Measurements from ENCODE around the gene MAML3.

The MAML3 gene

GRCh38 chr4:140106289-140106844, 47.6 kb downstream of the MAML3 start:
- peaks cover 13 to 65% (median 43%) of the 10 kb centered on the region in 4 experiments for H3K4me1 ChIP-seq (ENCODE audit: control extremely low read depth in 1 of 4, control insufficient read depth in 4 of 4, insufficient read depth in 4 of 4, low read length in 3 of 4)
- no peaks in the 10 kb centered on the region for H3K36me3 ChIP-seq (ENCODE audit: control insufficient read depth in 4 of 4, insufficient read depth in 4 of 4, low read length in 3 of 4)
- WGBS (ENCODE audit: insufficient coverage), result no CpG with 5 or more reads among the region's 1 CpG
- H3K27me3 ChIP-seq (replicated peaks in 2 of 5; ENCODE audit: control insufficient read depth in 4 of 5, insufficient read depth in 5 of 5, low read length in 4 of 5), result no peaks in the 10 kb centered on the region
- POLR2A ChIA-PET, result no interaction called here
- H3K4me3 ChIP-seq (ENCODE audit: control insufficient read depth in 1 of 7, extremely low read depth in 1 of 7, insufficient read depth in 4 of 7, low read depth in 2 of 7, low read length in 6 of 7), result no peak overlapping the region
- CTCF ChIA-PET, result interaction anchor here (1.5 kb wide), 2 partner anchors 12 to 221 kb away, joined by 3 to 4 read pairs; no protein-coding TSS in a partner anchor
- H3K9me3 ChIP-seq (ENCODE audit: control extremely low read depth in 1 of 5, control insufficient read depth in 4 of 5, insufficient read depth in 2 of 5, low read depth in 1 of 5, low read length in 4 of 5), result no peaks in the 10 kb centered on the region
- no peak overlapping the region for H3K27ac ChIP-seq (ENCODE audit: insufficient read depth in 1 of 2, low read depth in 1 of 2, low read length in 2 of 2, poor library complexity in 1 of 2, severe bottlenecking in 2 of 2)
- no peak for DNase-seq

DNA sequence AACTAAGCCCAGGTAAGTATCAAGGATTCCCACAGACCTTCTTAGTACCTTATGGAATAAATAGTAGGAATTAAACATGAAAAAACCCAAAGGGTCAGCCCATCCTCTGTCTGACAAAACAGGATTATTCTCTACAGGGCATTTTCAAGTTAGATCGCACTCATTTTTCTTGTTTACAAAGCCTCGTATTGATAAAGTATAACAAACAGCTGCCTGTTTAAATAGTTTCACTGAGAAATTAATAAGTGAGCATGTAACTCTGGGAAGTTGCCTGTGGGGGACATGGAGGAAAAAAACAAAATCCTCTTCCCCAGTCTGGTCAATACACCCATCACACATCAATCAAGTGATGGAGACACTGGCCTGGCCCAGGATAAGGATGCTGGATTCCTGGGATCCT, 48.5 kb downstream of the MAML3 start:
- CTCF ChIA-PET, result interaction anchor here (0.7 to 1.5 kb wide), 3 partner anchors 11 to 222 kb away, joined by 3 to 4 read pairs (median 4); no protein-coding TSS in a partner anchor

GRCh38 chr4:140103676-140104075, 50.3 kb downstream of the MAML3 start:
- no peak overlapping the region for H3K4me3 ChIP-seq (ENCODE audit: control insufficient read depth in 1 of 7, extremely low read depth in 1 of 7, insufficient read depth in 4 of 7, low read depth in 2 of 7, low read length in 6 of 7)
- 0% methylated on average over 2 of the region's 3 CpGs for WGBS (ENCODE audit: insufficient coverage)
- H3K27me3 ChIP-seq (replicated peaks in 2 of 5; ENCODE audit: control insufficient read depth in 4 of 5, insufficient read depth in 5 of 5, low read length in 4 of 5), result no peaks in the 10 kb centered on the region
- ChIA-PET CTCF (interaction anchor here (0.7 to 1.7 kb wide), 10 partner anchors 10 to 127 kb away, joined by 3 to 7 read pairs (median 4); partner anchors contain the start of gene MAML3), POLR2A (interaction anchor here (1.0 to 2.4 kb wide), 5 partner anchors 13 to 51 kb away, joined by 3 to 15 read pairs (median 4); no protein-coding TSS in a partner anchor)
- no peaks in the 10 kb centered on the region for H3K9me3 ChIP-seq (ENCODE audit: control extremely low read depth in 1 of 5, control insufficient read depth in 4 of 5, insufficient read depth in 2 of 5, low read depth in 1 of 5, low read length in 4 of 5)
- peak overlapping the region; percentile 47 to 76 for H3K27ac ChIP-seq (ENCODE audit: insufficient read depth in 1 of 2, low read depth in 1 of 2, low read length in 2 of 2, poor library complexity in 1 of 2, severe bottlenecking in 2 of 2)
- DNase-seq, result peak; percentile 88 to 98 (median 97)
- peaks cover 32 to 67% (median 53%) of the 10 kb centered on the region in 4 experiments for H3K4me1 ChIP-seq (ENCODE audit: control extremely low read depth in 1 of 4, control insufficient read depth in 4 of 4, insufficient read depth in 4 of 4, low read length in 3 of 4)
- H3K36me3 ChIP-seq (ENCODE audit: control insufficient read depth in 4 of 4, insufficient read depth in 4 of 4, low read length in 3 of 4), result no peaks in the 10 kb centered on the region

More for the DNA sequence above, 48.5 kb downstream of the MAML3 start:
- Histone ChIP-seq H3K36me3 (ENCODE audit: control insufficient read depth in 4 of 4, insufficient read depth in 4 of 4, low read length in 3 of 4) (no peaks in the 10 kb centered on the region), H3K27me3 (replicated peaks in 2 of 5; ENCODE audit: control insufficient read depth in 4 of 5, insufficient read depth in 5 of 5, low read length in 4 of 5) (no peaks in the 10 kb centered on the region), H3K27ac (ENCODE audit: insufficient read depth in 1 of 2, low read depth in 1 of 2, low read length in 2 of 2, poor library complexity in 1 of 2, severe bottlenecking in 2 of 2) (no peak overlapping the region), H3K4me3 (ENCODE audit: control insufficient read depth in 1 of 7, extremely low read depth in 1 of 7, insufficient read depth in 4 of 7, low read depth in 2 of 7, low read length in 6 of 7) (no peak overlapping the region), H3K4me1 (ENCODE audit: control extremely low read depth in 1 of 4, control insufficient read depth in 4 of 4, insufficient read depth in 4 of 4, low read length in 3 of 4) (peaks cover 23 to 67% (median 45%) of the 10 kb centered on the region in 4 experiments), H3K9me3 (ENCODE audit: control extremely low read depth in 1 of 5, control insufficient read depth in 4 of 5, insufficient read depth in 2 of 5, low read depth in 1 of 5, low read length in 4 of 5) (no peaks in the 10 kb centered on the region)
- POLR2A ChIA-PET, result interaction anchor here (0.6 kb wide), 1 partner anchor 8 kb away, joined by 3 read pairs; no protein-coding TSS in a partner anchor
- no peak for DNase-seq
- no CpG with 5 or more reads among the region's 2 CpGs for WGBS (ENCODE audit: insufficient coverage)

- peak in 1 of 3 donors; percentile 52 for DNase-seq
- Histone ChIP-seq H3K27ac (ENCODE audit: insufficient read depth in 1 of 2, low read depth in 1 of 2, low read length in 2 of 2, poor library complexity in 1 of 2, severe bottlenecking in 2 of 2) (peak overlapping the region in 1 of 2 experiments; percentile 31), H3K4me1 (ENCODE audit: control extremely low read depth in 1 of 4, control insufficient read depth in 4 of 4, insufficient read depth in 4 of 4, low read length in 3 of 4) (peaks cover 44 to 68% (median 61%) of the 10 kb centered on the region in 4 experiments), H3K27me3 (replicated peaks in 2 of 5; ENCODE audit: control insufficient read depth in 4 of 5, insufficient read depth in 5 of 5, low read length in 4 of 5) (no peaks in the 10 kb centered on the region), H3K36me3 (ENCODE audit: control insufficient read depth in 4 of 4, insufficient read depth in 4 of 4, low read length in 3 of 4) (no peaks in the 10 kb centered on the region), H3K4me3 (ENCODE audit: control insufficient read depth in 1 of 7, extremely low read depth in 1 of 7, insufficient read depth in 4 of 7, low read depth in 2 of 7, low read length in 6 of 7) (no peak overlapping the region), H3K9me3 (ENCODE audit: control extremely low read depth in 1 of 5, control insufficient read depth in 4 of 5, insufficient read depth in 2 of 5, low read depth in 1 of 5, low read length in 4 of 5) (no peaks in the 10 kb centered on the region)
- CTCF ChIA-PET, result interaction anchor here (0.6 to 1.5 kb wide), 4 partner anchors 8 to 149 kb away, joined by 3 to 4 read pairs (median 3); no protein-coding TSS in a partner anchor
- WGBS (ENCODE audit: insufficient coverage), result 79% methylated on average over 3 of the region's 3 CpGs
- POLR2A ChIA-PET, result interaction anchor here (1.0 to 2.4 kb wide), 2 partner anchors 47 to 49 kb away, joined by 4 to 15 read pairs; no protein-coding TSS in a partner anchor
Observed at GRCh38 chr4:140102421-140102820, 51.6 kb downstream of the MAML3 start.

DNA sequence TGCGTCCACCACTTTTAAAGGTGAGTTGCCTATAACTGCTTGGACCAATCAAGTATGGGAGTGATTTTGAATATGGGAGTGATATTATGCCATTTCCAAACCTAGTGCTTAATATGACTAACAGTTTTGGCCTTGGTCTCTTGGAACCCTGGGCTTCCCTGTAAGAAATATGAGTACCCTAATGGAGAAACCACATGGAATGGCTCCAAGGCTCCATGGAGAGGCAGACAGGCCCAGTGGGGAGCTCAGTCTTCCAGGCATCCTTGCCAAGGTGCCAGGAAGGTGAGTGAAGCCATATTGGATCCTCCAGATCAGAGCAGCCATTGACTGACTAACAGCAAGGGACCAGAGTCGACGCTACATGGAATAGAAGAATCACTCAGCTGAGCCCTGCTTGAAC, 53.2 kb downstream of the MAML3 start:
- no peak for DNase-seq
- Histone ChIP-seq H3K36me3 (ENCODE audit: control insufficient read depth in 4 of 4, insufficient read depth in 4 of 4, low read length in 3 of 4) (no peaks in the 10 kb centered on the region), H3K4me1 (ENCODE audit: control extremely low read depth in 1 of 4, control insufficient read depth in 4 of 4, insufficient read depth in 4 of 4, low read length in 3 of 4) (peaks cover 57 to 85% (median 77%) of the 10 kb centered on the region in 4 experiments), H3K27ac (ENCODE audit: insufficient read depth in 1 of 2, low read depth in 1 of 2, low read length in 2 of 2, poor library complexity in 1 of 2, severe bottlenecking in 2 of 2) (peak overlapping the region; percentile 13 to 80), H3K9me3 (ENCODE audit: control extremely low read depth in 1 of 5, control insufficient read depth in 4 of 5, insufficient read depth in 2 of 5, low read depth in 1 of 5, low read length in 4 of 5) (no peaks in the 10 kb centered on the region), H3K4me3 (ENCODE audit: control insufficient read depth in 1 of 7, extremely low read depth in 1 of 7, insufficient read depth in 4 of 7, low read depth in 2 of 7, low read length in 6 of 7) (peak overlapping the region in 1 of 7 experiments; percentile 46), H3K27me3 (replicated peaks in 2 of 5; ENCODE audit: control insufficient read depth in 4 of 5, insufficient read depth in 5 of 5, low read length in 4 of 5) (no peaks in the 10 kb centered on the region)
- ChIA-PET CTCF (interaction anchor here (0.6 to 1.4 kb wide), 5 partner anchors 23 to 62 kb away, joined by 3 to 4 read pairs (median 4); no protein-coding TSS in a partner anchor), POLR2A (no interaction called here)
- WGBS (ENCODE audit: insufficient coverage), result no CpG with 5 or more reads among the region's 3 CpGs

DNA sequence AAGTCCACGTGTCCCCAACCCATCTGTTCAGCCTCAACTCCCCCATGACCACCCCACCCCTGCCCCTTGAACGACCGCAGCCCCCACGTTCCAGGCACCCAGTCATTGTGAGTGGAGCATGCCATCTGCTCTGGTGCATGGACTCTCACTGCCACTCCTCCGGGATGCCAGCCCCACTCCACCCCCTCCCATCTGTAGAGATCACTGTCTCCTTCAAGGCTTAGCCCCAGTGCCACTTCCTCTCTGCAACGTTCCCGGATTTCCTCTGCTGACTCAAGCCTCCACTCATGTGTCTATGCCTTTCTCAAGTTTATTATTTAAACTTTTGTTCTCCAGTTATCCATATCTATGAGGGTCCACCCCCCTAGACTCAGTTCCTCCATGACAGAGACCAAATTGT, 54.0 kb downstream of the MAML3 start:
- Histone ChIP-seq H3K27me3 (replicated peaks in 2 of 5; ENCODE audit: control insufficient read depth in 4 of 5, insufficient read depth in 5 of 5, low read length in 4 of 5) (no peaks in the 10 kb centered on the region), H3K9me3 (ENCODE audit: control extremely low read depth in 1 of 5, control insufficient read depth in 4 of 5, insufficient read depth in 2 of 5, low read depth in 1 of 5, low read length in 4 of 5) (no peaks in the 10 kb centered on the region), H3K27ac (ENCODE audit: insufficient read depth in 1 of 2, low read depth in 1 of 2, low read length in 2 of 2, poor library complexity in 1 of 2, severe bottlenecking in 2 of 2) (peak overlapping the region in 1 of 2 experiments; percentile 80), H3K36me3 (ENCODE audit: control insufficient read depth in 4 of 4, insufficient read depth in 4 of 4, low read length in 3 of 4) (no peaks in the 10 kb centered on the region), H3K4me3 (ENCODE audit: control insufficient read depth in 1 of 7, extremely low read depth in 1 of 7, insufficient read depth in 4 of 7, low read depth in 2 of 7, low read length in 6 of 7) (peak overlapping the region in 4 of 7 experiments; percentile 37 to 61 (median 42)), H3K4me1 (ENCODE audit: control extremely low read depth in 1 of 4, control insufficient read depth in 4 of 4, insufficient read depth in 4 of 4, low read length in 3 of 4) (peaks cover 63 to 93% (median 85%) of the 10 kb centered on the region in 4 experiments)
- 0% methylated on average over 3 of the region's 7 CpGs for WGBS (ENCODE audit: insufficient coverage)
- ChIA-PET CTCF (interaction anchor here (2.0 kb wide), 1 partner anchor 48 kb away, joined by 6 read pairs; no protein-coding TSS in a partner anchor), POLR2A (interaction anchor here (0.6 to 1.4 kb wide), 2 partner anchors 51 to 152 kb away, joined by 3 to 8 read pairs; no protein-coding TSS in a partner anchor)
- DNase-seq, result peak; percentile 81 to 89 (median 83)
